Measurements from ENCODE around the gene TRABD2A.

The TRABD2A gene

GRCh38 chr2:84905181-84906107 is 24.6 kb upstream of the TRABD2A start, which contains the start of gene TMSB10:
Gene TMSB10 (plus strand): TSS chr2:84905656.
- DNase-seq (ENCODE audit: low read depth in 1 of 2, low spot score in 1 of 2): peak; percentile 87

- DNase-seq (ENCODE audit: low read depth in 1 of 2, low spot score in 1 of 2): no peak
Measured at GRCh38 chr2:84904717-84905174, 23.9 kb upstream of the TRABD2A start.

- DNase-seq (ENCODE audit: low read depth in 1 of 2, low spot score in 1 of 2): no peak
Measured at GRCh38 chr2:84904151-84904550, 23.3 kb upstream of the TRABD2A start.

GRCh38 chr2:84902526-84902925 is 21.6 kb upstream of the TRABD2A start:
- no peak for DNase-seq (ENCODE audit: low read depth in 1 of 2, low spot score in 1 of 2)

GRCh38 chr2:84901593-84902120 is 20.8 kb upstream of the TRABD2A start:
- no peak for DNase-seq (ENCODE audit: low read depth in 1 of 2, low spot score in 1 of 2)

- no peak for DNase-seq (ENCODE audit: low read depth in 1 of 2, low spot score in 1 of 2)
Measured at GRCh38 chr2:84900971-84901370, 20.1 kb upstream of the TRABD2A start.

- no peak for DNase-seq (ENCODE audit: low read depth in 1 of 2, low spot score in 1 of 2)
Measured at GRCh38 chr2:84899304-84900204, 18.7 kb upstream of the TRABD2A start.

GRCh38 chr2:84897773-84898172 is 16.9 kb upstream of the TRABD2A start:
- DNase-seq (ENCODE audit: low read depth in 1 of 2, low spot score in 1 of 2): no peak

- DNase-seq (ENCODE audit: low read depth in 1 of 2, low spot score in 1 of 2): no peak
Measured at GRCh38 chr2:84896567-84896966, 15.7 kb upstream of the TRABD2A start.

GRCh38 chr2:84894758-84895520 is 14.1 kb upstream of the TRABD2A start:
- DNase-seq (ENCODE audit: low read depth in 1 of 2, low spot score in 1 of 2): no peak

- DNase-seq (ENCODE audit: low read depth in 1 of 2, low spot score in 1 of 2): no peak
Measured at GRCh38 chr2:84894131-84894586, 13.3 kb upstream of the TRABD2A start.

GRCh38 chr2:84891355-84892010 is 10.6 kb upstream of the TRABD2A start:
- no peak for DNase-seq (ENCODE audit: low read depth in 1 of 2, low spot score in 1 of 2)

GRCh38 chr2:84889332-84889731 is 8.4 kb upstream of the TRABD2A start:
- no peak for DNase-seq (ENCODE audit: low read depth in 1 of 2, low spot score in 1 of 2)

GRCh38 chr2:84888401-84889276 is 7.8 kb upstream of the TRABD2A start:
- no peak for DNase-seq (ENCODE audit: low read depth in 1 of 2, low spot score in 1 of 2)

- DNase-seq (ENCODE audit: low read depth in 1 of 2, low spot score in 1 of 2): no peak
Measured at GRCh38 chr2:84886791-84887190, 5.9 kb upstream of the TRABD2A start.

- DNase-seq (ENCODE audit: low read depth in 1 of 2, low spot score in 1 of 2): no peak
Measured at GRCh38 chr2:84885111-84885510, 4.2 kb upstream of the TRABD2A start.

GRCh38 chr2:84884449-84884848 is 3.6 kb upstream of the TRABD2A start:
- no peak for DNase-seq (ENCODE audit: low read depth in 1 of 2, low spot score in 1 of 2)

- DNase-seq (ENCODE audit: low read depth in 1 of 2, low spot score in 1 of 2): no peak
Measured at GRCh38 chr2:84882775-84883550, 2.1 kb upstream of the TRABD2A start.

GRCh38 chr2:84882414-84882738 is 1.5 kb upstream of the TRABD2A start:
- no peak for DNase-seq (ENCODE audit: low read depth in 1 of 2, low spot score in 1 of 2)

All from stimulated activated CD4-positive, alpha-beta T cell treated with anti-CD3 and anti-CD28 coated beads, Interleukin-15, amount 100 ng/mL, for 1 hour (primary cell).